Gastrocnemius medialis (tissue), 4 donors: ENCODE results near the gene SERPINB8.

Source experiments
- CTCF ChIP-seq, 5 experiments: fragments of 450-650 bp in 3 of 5; fragments of 200-600 bp in 2 of 5; sonication (generic) in 2 of 5; IDR thresholded peaks in 4 of 5; conservative IDR thresholded peaks in 1 of 5; 1 replicate in 4 of 5; 2 replicates in 1 of 5; pipeline ENCODE4 v1.5.1; 2016 to 2019; ENCODE audit warnings: antibody characterized with exemption in 5 of 5, mild to moderate bottlenecking in 3 of 5, moderate library complexity in 3 of 5
- POLR2A ChIP-seq, 2 donors: fragments of 450-650 bp; IDR thresholded peaks; one replicate each; pipeline ENCODE4 v1.6.1; 2017; ENCODE audit warnings: antibody characterized with exemption in 2 of 2, mild to moderate bottlenecking in 2 of 2, moderate library complexity in 2 of 2

DNA sequence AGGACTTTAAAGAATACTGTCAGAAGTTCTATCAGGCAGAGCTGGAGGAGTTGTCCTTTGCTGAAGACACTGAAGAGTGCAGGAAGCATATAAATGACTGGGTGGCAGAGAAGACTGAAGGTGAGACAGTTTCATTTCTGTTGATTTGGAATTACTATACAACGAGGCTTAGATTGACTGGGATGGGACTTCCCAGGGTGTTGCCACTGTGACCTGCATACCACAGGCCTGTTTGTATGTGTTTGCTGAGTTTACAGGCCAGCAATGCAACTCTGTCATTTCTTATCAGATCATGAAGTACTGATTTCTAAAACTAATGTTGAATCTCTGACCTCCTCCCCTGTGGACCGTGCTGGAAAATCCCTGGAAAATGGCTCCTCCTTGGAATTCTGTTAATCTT is 11.8 kb downstream of the SERPINB8 start:
- TF ChIP-seq CTCF (IDR thresholded peaks at IDR 0.05 in 4 of 5, conservative IDR thresholded peaks at IDR 0.05 in 1 of 5) (no peak), POLR2A (IDR thresholded peaks at IDR 0.05) (no peak)
